SK-N-MC (cell line): ENCODE results near the gene ERGIC3.

ENCODE experiments used
- EZH2 ChIP-seq: fragments of 200-600 bp; sonication (generic); IDR thresholded peaks from one replicate; pipeline ENCODE4 v1.6.1; 2017; ENCODE audit warnings: antibody characterized with exemption
- POLR2AphosphoS5 ChIP-seq: IDR thresholded peaks from 2 replicates; pipeline ENCODE4 v1.6.1; 2012; ENCODE audit warnings: mild to moderate bottlenecking, low read depth, low read length, borderline replicate concordance

DNA sequence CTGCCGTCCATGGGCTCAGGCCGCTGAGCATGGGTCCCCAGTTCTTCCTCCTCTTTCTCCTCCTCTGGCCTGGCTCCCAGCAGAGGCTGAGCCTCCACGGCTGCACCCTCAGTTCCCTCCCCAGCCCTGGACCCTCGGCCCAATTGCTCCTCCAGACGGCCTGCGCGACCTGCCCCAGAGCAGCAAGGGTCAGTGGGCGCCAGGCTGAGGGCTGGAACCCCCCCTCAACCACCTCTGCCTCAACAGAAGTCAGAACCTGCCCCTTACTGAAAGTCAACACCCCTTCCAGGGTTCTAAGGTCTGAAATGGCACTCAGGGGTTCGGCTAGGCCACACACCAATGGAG is 57.9 kb downstream of the ERGIC3 start:
- TF ChIP-seq EZH2: no peak
- no peak for TF ChIP-seq POLR2AphosphoS5
